Measurements from ENCODE around the gene APPL2.
"Not testable (repeated sequence)": the region's sequence is repeated elsewhere in the genome, so short reads cannot be mapped to it uniquely, and the experiment has no call there.

APPL2 gene

DNA sequence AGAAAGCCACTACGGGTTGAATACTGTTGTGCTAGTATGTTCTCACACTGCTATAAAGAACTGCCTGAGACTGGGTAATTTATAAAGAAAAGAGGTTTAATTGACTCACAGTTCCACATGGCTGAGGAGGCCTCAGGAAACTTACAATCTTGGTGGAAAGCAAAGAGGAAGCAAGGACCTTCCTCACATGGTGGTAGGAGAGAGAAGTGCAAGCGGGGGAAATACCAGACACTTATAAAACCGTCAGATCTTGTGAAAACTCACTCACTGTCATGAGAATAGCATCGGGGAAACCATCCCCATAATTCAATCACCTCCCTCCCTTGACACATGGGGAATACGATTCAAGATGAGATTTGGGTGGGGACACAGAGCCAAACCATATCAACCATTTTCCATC, 20.5 kb upstream of the APPL2 start:
- not testable (repeated sequence) for DNase-seq (ENCODE audit: low read depth, low spot score)

DNA sequence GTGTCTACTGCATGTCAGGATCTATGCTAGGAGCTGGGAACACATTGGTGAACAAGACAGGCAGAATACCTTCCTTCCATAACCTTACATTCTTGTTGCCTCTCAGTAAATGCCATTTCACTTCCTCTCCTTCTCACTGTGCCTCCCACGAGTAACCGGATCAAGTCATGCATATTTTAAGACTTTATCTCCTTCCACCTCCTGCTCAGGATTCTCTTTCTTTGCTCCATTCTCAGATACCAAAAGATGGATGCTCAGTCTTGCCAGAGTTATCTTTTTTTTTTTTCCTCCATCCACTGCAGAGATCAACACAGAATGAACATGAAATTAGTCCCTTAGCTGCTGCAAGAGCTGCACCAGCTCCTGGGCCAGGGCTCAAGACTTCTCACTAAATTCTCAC, 20.0 kb upstream of the APPL2 start:
- DNase-seq (ENCODE audit: low read depth, low spot score): no peak

DNA sequence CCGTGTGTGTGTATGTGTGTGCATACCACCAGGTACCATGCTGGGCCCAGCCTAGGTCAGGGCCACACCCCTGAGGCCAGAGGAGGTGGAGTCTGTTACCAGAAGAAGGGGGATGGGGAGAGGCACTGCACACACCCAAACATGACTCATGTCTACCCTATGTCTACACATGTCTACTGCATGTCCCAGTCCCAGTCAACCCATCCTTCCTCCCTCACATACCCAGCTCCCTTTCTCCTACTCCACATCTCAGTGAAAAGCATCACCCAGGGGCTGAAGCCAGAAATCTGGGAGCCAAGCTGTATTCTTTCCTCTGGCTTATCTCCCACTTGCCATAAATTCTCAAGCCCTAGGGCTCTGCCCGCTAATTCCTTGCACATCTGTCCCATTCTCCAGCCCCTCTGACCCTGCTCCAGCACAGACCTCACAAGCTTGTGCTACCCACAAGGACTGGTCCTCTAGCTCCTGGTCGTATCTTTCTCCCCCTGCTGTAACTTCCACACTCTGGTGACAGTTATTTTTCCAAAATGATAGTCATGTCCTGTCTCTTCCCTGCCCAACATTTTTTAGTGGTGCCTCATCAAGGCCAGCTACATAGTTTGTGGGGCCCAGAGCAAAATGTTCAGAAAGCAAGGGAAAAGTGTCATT, 18.0 kb upstream of the APPL2 start:
- no peak for DNase-seq (ENCODE audit: low read depth, low spot score)

DNA sequence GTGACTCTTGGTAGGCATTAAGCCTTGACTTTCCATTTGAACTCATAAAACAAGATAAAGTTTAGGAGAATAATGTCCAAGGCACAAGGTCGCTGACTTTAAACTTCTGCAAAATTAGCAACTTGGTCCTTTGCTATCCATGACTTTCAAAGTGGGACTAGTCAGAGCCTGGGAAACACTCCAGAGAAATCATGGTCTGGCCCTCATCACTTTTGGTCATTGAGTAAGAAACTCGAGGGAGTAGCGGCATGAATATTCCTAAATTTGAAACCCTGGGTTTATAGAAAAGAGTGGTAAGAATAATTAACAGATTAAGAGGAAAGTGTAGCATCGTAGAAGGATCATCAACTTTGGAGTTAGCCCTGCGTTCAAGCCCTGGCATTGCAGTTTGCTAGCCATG, 16.9 kb upstream of the APPL2 start:
- no peak for DNase-seq (ENCODE audit: low read depth, low spot score)

- not testable (repeated sequence) for DNase-seq (ENCODE audit: low read depth, low spot score)
Observed at GRCh38 chr12:105245776-105246427, 9.9 kb upstream of the APPL2 start.

DNA sequence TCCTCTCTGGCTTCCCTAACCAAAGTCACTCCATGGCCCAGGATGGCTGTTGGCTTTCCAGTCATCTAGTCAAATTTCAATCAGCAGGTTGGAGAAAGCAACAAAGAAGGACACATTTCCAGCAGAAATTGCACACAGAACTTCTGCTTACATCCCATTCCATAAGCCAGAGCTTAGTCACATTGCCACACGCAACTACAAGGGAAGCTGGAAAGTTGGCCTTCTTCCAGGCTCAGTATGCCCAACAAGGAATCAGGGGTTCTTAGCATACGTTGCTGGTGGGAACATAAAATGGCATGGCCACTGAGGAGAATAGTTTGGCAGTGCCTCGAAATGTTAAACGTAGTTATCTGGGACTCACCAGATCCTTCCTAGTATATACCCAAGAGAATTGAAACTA, 9.3 kb upstream of the APPL2 start:
- DNase-seq (ENCODE audit: low read depth, low spot score): no peak

- DNase-seq (ENCODE audit: low read depth, low spot score): no peak
Observed at GRCh38 chr12:105240228-105240627, 4.3 kb upstream of the APPL2 start.

DNA sequence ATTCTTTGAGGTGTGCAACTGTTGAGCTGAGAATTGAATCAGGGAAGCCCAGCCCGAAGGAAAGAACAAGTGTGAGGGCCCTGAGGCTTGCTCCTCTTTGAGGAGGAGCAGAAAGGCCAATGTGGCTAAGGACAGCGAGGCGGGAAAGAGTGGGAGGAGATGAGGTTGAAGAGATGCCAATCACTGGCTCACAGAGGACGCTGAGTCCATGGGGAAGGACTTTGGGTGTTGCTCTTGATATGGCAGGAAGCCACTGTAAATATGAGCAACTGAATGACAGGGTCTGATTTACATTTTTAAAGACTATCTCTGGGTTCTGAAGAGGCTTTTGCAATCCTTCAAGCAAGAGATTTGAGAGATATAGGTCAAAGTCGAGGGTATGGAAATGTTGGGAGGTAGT, 3.3 kb upstream of the APPL2 start:
- DNase-seq (ENCODE audit: low read depth, low spot score): no peak

GRCh38 chr12:105237666-105238065, 1.7 kb upstream of the APPL2 start:
- DNase-seq (ENCODE audit: low read depth, low spot score): no peak

GRCh38 chr12:105235281-105235731, 668 bp downstream of the APPL2 start:
- DNase-seq (ENCODE audit: low read depth, low spot score): no peak

DNA sequence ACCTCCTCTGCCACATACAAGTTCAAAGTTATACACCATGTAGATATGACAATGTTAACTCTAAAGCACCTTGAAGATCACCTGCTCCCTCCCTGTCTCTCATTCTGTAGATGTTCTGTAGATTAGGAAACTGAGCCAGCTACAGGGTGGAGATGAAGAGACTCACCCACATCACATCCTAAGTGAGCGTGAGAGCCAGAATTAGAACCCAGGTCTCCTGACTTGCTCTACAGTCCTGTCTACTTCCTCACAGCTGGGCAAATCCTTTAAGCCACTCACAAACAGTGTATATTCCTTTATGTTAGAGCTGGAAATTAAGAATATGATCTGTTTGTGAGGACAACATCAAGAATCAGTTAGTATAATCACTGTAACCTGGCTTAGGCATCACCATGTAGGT, 1.8 kb downstream of the APPL2 start:
- DNase-seq (ENCODE audit: low read depth, low spot score): no peak

GRCh38 chr12:105233041-105233905, 2.7 kb downstream of the APPL2 start:
- no peak for DNase-seq (ENCODE audit: low read depth, low spot score)

- no peak for DNase-seq (ENCODE audit: low read depth, low spot score)
Observed at GRCh38 chr12:105231396-105231795, 4.6 kb downstream of the APPL2 start.

DNA sequence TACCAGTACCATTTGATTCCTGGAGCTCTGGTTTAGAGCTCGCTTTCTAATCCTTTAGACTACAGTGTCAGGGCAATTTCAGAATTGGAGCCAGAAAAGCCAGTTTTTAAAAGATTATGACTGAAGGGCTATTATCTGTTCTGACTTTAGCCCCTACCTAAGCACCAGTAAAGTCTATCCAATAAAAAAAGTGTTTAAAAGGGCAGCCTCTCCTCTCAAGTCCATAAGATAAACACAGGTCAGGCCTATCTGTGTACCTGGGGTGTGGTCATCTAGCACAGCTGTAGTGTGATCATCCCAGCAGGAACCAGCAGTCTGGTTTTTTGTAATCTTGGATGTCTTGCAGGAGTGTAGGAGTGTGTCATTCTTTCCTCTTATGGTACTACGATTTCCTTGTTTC, 6.6 kb downstream of the APPL2 start:
- no peak for DNase-seq (ENCODE audit: low read depth, low spot score)

- DNase-seq (ENCODE audit: low read depth, low spot score): no peak
Observed at GRCh38 chr12:105228966-105229365, 7.0 kb downstream of the APPL2 start.

DNA sequence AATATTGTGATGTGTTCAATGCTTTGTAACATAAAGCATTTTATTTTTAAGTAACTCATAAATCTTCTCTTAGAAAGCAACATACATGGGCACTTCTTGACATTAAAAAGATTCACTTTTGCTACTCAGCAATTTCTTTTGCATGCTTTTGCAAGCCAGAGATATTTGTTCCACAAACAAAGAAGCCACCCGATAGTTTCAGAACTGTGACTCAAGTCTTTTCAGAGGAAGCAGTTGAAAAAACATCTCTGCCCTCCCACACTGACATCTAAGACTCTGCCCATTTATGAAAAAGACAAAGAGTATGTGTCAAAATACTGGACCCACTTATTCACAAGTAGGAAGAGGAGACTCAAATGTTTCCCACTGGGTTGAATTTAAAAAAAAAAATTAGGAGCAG, 7.5 kb downstream of the APPL2 start:
- DNase-seq (ENCODE audit: low read depth, low spot score): no peak

DNA sequence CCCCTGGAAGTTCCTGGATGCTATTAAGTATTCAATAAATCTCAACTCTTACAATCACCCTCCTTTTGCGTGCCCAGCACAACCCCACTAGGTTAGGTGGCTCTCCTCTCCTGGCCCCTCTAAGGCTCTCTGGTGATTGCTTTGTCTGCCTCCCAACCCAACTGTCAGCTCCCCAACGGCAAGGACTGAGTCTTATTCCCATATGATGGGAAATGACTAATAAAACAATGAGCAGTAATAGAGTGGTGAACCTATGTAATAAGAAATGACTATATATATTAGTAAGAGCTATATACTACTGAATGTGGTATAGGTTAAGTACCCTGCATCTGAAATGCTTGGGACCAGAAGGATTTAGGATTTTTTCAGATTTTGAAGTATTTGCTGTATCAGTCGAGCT, 8.1 kb downstream of the APPL2 start:
- no peak for DNase-seq (ENCODE audit: low read depth, low spot score)

- DNase-seq (ENCODE audit: low read depth, low spot score): no peak
Observed at GRCh38 chr12:105226219-105226618, 9.8 kb downstream of the APPL2 start.

DNA sequence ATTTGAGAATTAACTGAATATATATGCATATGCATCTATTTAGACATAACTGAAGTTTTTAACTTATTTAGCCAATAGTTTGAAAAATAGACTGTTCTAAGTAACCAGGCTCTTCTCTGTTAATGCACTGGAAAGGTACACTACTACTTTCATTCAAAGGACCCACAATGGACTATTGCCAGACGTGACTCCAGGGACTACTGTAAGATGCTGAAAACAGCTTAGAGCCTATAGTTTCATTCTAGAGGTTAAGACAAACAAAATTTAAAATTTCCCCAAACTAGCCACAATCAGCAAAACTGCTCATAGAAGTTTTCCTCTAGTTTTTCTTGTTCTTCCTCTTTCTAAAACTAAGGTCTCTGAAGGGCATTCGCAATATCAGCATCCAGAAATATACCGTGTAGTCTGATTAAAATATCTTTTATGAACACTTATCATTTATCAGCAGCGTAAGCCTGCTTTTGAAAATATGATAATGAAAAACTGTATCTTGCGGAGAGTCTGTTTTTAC, 10.4 kb downstream of the APPL2 start:
- DNase-seq (ENCODE audit: low read depth, low spot score): no peak

DNA sequence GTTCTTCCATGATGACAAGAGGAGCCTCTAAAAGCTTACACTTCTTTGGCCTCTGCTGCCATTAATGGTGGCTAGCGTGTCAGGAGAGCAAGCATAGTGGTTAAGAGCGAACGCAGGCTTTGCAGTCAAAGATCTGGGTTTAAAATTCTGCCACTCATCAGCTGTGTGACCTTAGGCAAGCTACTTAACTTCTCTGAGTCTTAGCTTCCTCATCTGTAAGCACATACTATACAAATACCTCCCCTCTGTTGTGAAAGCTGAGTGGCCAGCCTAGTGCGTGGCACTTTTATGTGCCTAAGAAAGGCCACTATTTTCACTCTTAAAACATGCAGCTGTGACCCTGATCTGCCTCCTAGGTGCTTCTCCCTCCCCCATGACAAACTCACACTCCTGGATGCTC, 11.6 kb downstream of the APPL2 start:
- DNase-seq (ENCODE audit: low read depth, low spot score): no peak

DNA sequence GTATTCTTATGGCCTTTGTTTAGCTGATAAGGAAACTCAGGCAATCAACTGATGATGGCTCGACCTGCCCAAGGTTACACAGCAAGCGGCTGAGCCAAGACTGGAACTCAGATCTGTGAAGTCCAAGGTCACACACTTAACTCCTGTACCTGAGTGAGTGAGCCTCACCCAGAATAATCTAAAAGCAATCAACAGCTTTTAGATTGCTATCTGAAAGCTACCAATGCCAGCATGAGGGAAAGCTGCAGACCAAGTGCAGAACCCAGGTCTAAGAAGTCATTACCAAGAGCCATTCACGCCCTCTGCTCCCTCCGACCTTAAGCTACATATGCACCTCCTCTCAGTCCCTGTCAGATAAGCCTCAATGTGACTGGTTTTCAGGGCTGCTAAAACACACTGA, 12.1 kb downstream of the APPL2 start:
- no peak for DNase-seq (ENCODE audit: low read depth, low spot score)

- no peak for DNase-seq (ENCODE audit: low read depth, low spot score)
Observed at GRCh38 chr12:105223352-105223845, 12.6 kb downstream of the APPL2 start.

Measured in iPS DF 19.7 (cell line).